ENCODE results near the gene CD93. TPM values are rescaled to one million over a fixed set of nuclear protein-coding genes. Genes with fewer than 3 reads are reported as not detected.

CD93 gene
- total RNA-seq, 1 donor from 2014 or later: 139 TPM

- H3K4me3 Mint-ChIP-seq (ENCODE audit: unreplicated experiment): no peak overlapping the region
- no peak for TF ChIP-seq CTCF (IDR thresholded peaks at IDR 0.05; ENCODE audit: unreplicated experiment)
- no peaks in the 10 kb centered on the region for H3K36me3 Mint-ChIP-seq (ENCODE audit: low read depth, unreplicated experiment)
- H3K27ac Mint-ChIP-seq (ENCODE audit: unreplicated experiment): no peak overlapping the region
- H3K27me3 Mint-ChIP-seq (ENCODE audit: unreplicated experiment): no peaks in the 10 kb centered on the region
- H3K4me1 Mint-ChIP-seq (ENCODE audit: unreplicated experiment): peaks cover 30% of the 10 kb centered on the region
- no peak for DNase-seq (ENCODE audit: low spot score)
- no peaks in the 10 kb centered on the region for H3K9me3 Mint-ChIP-seq (ENCODE audit: unreplicated experiment)
Measured at GRCh38 chr20:23059001-23059400, 27.1 kb downstream of the CD93 start.

GRCh38 chr20:23058240-23058639 is 27.9 kb downstream of the CD93 start:
- Mint-ChIP-seq H3K27ac (ENCODE audit: unreplicated experiment) (no peak overlapping the region), H3K4me3 (ENCODE audit: unreplicated experiment) (no peak overlapping the region), H3K9me3 (ENCODE audit: unreplicated experiment) (no peaks in the 10 kb centered on the region), H3K27me3 (ENCODE audit: unreplicated experiment) (peaks cover 2% of the 10 kb centered on the region), H3K4me1 (ENCODE audit: unreplicated experiment) (peaks cover 27% of the 10 kb centered on the region), H3K36me3 (ENCODE audit: low read depth, unreplicated experiment) (no peaks in the 10 kb centered on the region)
- DNase-seq (ENCODE audit: low spot score): no peak
- no peak for TF ChIP-seq CTCF (IDR thresholded peaks at IDR 0.05; ENCODE audit: unreplicated experiment)

GRCh38 chr20:23052904-23053303 is 33.2 kb downstream of the CD93 start:
- no peak for TF ChIP-seq CTCF (IDR thresholded peaks at IDR 0.05; ENCODE audit: unreplicated experiment)
- Mint-ChIP-seq H3K36me3 (ENCODE audit: low read depth, unreplicated experiment) (no peaks in the 10 kb centered on the region), H3K4me3 (ENCODE audit: unreplicated experiment) (peak overlapping the region; percentile 69), H3K4me1 (ENCODE audit: unreplicated experiment) (peaks cover 24% of the 10 kb centered on the region), H3K9me3 (ENCODE audit: unreplicated experiment) (no peaks in the 10 kb centered on the region), H3K27ac (ENCODE audit: unreplicated experiment) (peak overlapping the region; percentile 45), H3K27me3 (ENCODE audit: unreplicated experiment) (peaks cover 15% of the 10 kb centered on the region)
- no peak for DNase-seq (ENCODE audit: low spot score)

GRCh38 chr20:23050847-23051627 is 35.1 kb downstream of the CD93 start:
- peak; percentile 97 for DNase-seq (ENCODE audit: low spot score)
- H3K9me3 Mint-ChIP-seq (ENCODE audit: unreplicated experiment): peaks cover 4% of the 10 kb centered on the region
- peak; percentile 94 for TF ChIP-seq CTCF (IDR thresholded peaks at IDR 0.05; ENCODE audit: unreplicated experiment)

GRCh38 chr20:23050076-23050838 is 35.9 kb downstream of the CD93 start:
- peaks cover 7% of the 10 kb centered on the region for H3K36me3 Mint-ChIP-seq (ENCODE audit: low read depth, unreplicated experiment)
- peaks cover 19% of the 10 kb centered on the region for H3K27me3 Mint-ChIP-seq (ENCODE audit: unreplicated experiment)
- peaks cover 42% of the 10 kb centered on the region for H3K4me1 Mint-ChIP-seq (ENCODE audit: unreplicated experiment)
- peaks cover 4% of the 10 kb centered on the region for H3K9me3 Mint-ChIP-seq (ENCODE audit: unreplicated experiment)
- no peak for TF ChIP-seq CTCF (IDR thresholded peaks at IDR 0.05; ENCODE audit: unreplicated experiment)
- peak; percentile 58 for DNase-seq (ENCODE audit: low spot score)
- peak overlapping the region; percentile 98 for H3K27ac Mint-ChIP-seq (ENCODE audit: unreplicated experiment)
- H3K4me3 Mint-ChIP-seq (ENCODE audit: unreplicated experiment): peak overlapping the region; percentile 95

More at GRCh38 chr20:23050847-23051627, 35.1 kb downstream of the CD93 start:
- peaks cover 37% of the 10 kb centered on the region for H3K4me1 Mint-ChIP-seq (ENCODE audit: unreplicated experiment)
- peaks cover 19% of the 10 kb centered on the region for H3K27me3 Mint-ChIP-seq (ENCODE audit: unreplicated experiment)
- H3K27ac Mint-ChIP-seq (ENCODE audit: unreplicated experiment): peak overlapping the region; percentile 98
- H3K4me3 Mint-ChIP-seq (ENCODE audit: unreplicated experiment): peak overlapping the region; percentile 95
- H3K36me3 Mint-ChIP-seq (ENCODE audit: low read depth, unreplicated experiment): peaks cover 7% of the 10 kb centered on the region

Measured in endothelial cell (in vitro differentiated cells).